Prostate gland (tissue), 2 donors: ENCODE measurements around the gene RRP1.

Experiments
- POLR2A ChIP-seq: fragments of 450-650 bp; IDR thresholded peaks from one replicate; pipeline ENCODE4 v1.6.1; 2016; ENCODE audit warnings: antibody characterized with exemption, mild to moderate bottlenecking
- POLR2AphosphoS5 ChIP-seq: sonication (generic); formaldehyde crosslinking; IDR thresholded peaks from one replicate; pipeline ENCODE4 v1.6.1; 2017; ENCODE audit warnings: antibody characterized with exemption
- TF ChIP-seq, protein P1 (sequence below), 4 experiments: fragments of 200-600 bp in 2 of 4; fragments of 450-650 bp in 2 of 4; sonication (generic) in 2 of 4; IDR thresholded peaks; 1 replicate in 3 of 4; 2 replicates in 1 of 4; pipeline ENCODE4 v1.5.1; 2016 to 2019; ENCODE audit warnings: antibody characterized with exemption in 4 of 4, mild to moderate bottlenecking in 2 of 4, moderate library complexity in 2 of 4

DNA sequence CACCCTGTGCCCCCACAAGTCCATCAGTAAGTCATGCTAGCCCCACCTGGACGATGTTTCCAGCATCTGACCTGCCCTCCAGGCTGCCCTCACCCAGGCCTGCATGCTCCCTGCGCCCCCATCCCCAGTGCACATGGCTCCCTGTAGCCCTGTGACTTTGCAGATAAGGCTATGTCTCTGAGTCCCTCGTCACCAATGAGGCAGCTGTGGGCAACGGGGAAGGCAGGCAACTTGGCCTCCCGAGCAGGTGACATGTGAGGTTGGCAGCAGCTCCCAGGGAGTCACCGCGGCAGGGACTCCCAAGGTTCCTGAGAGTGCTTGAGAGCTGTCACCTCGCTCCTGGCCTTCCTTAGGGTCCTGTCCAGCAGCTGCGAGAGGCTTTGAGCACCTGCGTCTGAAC, 43.3 kb downstream of the RRP1 start:
- TF ChIP-seq, protein P1, sequence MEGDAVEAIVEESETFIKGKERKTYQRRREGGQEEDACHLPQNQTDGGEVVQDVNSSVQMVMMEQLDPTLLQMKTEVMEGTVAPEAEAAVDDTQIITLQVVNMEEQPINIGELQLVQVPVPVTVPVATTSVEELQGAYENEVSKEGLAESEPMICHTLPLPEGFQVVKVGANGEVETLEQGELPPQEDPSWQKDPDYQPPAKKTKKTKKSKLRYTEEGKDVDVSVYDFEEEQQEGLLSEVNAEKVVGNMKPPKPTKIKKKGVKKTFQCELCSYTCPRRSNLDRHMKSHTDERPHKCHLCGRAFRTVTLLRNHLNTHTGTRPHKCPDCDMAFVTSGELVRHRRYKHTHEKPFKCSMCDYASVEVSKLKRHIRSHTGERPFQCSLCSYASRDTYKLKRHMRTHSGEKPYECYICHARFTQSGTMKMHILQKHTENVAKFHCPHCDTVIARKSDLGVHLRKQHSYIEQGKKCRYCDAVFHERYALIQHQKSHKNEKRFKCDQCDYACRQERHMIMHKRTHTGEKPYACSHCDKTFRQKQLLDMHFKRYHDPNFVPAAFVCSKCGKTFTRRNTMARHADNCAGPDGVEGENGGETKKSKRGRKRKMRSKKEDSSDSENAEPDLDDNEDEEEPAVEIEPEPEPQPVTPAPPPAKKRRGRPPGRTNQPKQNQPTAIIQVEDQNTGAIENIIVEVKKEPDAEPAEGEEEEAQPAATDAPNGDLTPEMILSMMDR (IDR thresholded peaks at IDR 0.05) = no peak
- TF ChIP-seq POLR2A = no peak
- no peak for TF ChIP-seq POLR2AphosphoS5
